HCT116 (cell line): ENCODE results near the gene ARID3A.

Source experiments
- EGR1 ChIP-seq: IDR thresholded peaks from 2 replicates; pipeline ENCODE4 v1.6.1; 2012; ENCODE audit warnings: low read depth
- POLR2AphosphoS5 ChIP-seq: IDR thresholded peaks from 2 replicates; pipeline ENCODE4 v1.6.1; 2011; ENCODE audit warnings: mild to moderate bottlenecking, low read depth, low read length, moderate library complexity
- TF ChIP-seq, protein P1 (sequence below), 3 experiments: fragments of 200-600 bp in 1 of 3; sonication (generic) in 1 of 3; IDR thresholded peaks in 2 of 3; conservative IDR thresholded peaks in 1 of 3; 2 replicates each; pipeline ENCODE4 v1.5.1; 2012 to 2017; ENCODE audit warnings: low read depth in 2 of 3, low read length in 2 of 3, antibody characterized with exemption in 1 of 3, borderline replicate concordance in 1 of 3, control low read depth in 1 of 3, mild to moderate bottlenecking in 1 of 3, mixed read lengths in 1 of 3, mixed run types in 1 of 3, moderate library complexity in 1 of 3; ENCODE audit not compliant: insufficient read depth in 1 of 3

GRCh38 chr19:918481-919198 is 7.2 kb upstream of the ARID3A start:
- TF ChIP-seq, protein P1, sequence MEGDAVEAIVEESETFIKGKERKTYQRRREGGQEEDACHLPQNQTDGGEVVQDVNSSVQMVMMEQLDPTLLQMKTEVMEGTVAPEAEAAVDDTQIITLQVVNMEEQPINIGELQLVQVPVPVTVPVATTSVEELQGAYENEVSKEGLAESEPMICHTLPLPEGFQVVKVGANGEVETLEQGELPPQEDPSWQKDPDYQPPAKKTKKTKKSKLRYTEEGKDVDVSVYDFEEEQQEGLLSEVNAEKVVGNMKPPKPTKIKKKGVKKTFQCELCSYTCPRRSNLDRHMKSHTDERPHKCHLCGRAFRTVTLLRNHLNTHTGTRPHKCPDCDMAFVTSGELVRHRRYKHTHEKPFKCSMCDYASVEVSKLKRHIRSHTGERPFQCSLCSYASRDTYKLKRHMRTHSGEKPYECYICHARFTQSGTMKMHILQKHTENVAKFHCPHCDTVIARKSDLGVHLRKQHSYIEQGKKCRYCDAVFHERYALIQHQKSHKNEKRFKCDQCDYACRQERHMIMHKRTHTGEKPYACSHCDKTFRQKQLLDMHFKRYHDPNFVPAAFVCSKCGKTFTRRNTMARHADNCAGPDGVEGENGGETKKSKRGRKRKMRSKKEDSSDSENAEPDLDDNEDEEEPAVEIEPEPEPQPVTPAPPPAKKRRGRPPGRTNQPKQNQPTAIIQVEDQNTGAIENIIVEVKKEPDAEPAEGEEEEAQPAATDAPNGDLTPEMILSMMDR (IDR thresholded peaks at IDR 0.05 in 2 of 3, conservative IDR thresholded peaks at IDR 0.05 in 1 of 3; ENCODE audit: borderline replicate concordance in 1 of 3, insufficient read depth in 1 of 3, low read depth in 2 of 3, low read length in 2 of 3), result no peak
- TF ChIP-seq POLR2AphosphoS5 (no peak), EGR1 (no peak)
